Heart right ventricle (tissue), 16 donors: ENCODE measurements around the gene LRRC74A. TPM values are rescaled to one million over a fixed set of nuclear protein-coding genes. Genes with fewer than 3 reads are reported as not detected.

ENCODE experiments used
- ATAC-seq, 8 donors: fragments of 200-7000 bp; cut with Tn5 transposase; one replicate each; pipeline ENCODE4 v1.9.1; 2020; ENCODE audit warnings: mild to moderate bottlenecking in 8 of 8, moderate library complexity in 8 of 8, moderate number of reproducible peaks in 1 of 8
- DNase-seq, 2 donors: peaks; one replicate each; pipeline ENCODE4 v3.0.0-alpha.2; 2020
- H3K27ac ChIP-seq, 10 donors: fragments of 200-600 bp; sonication (generic) in 2 of 10; one replicate each; pipeline versions ENCODE4 v1.5.0 to v1.8.0; 2020 to 2022; ENCODE audit warnings: mild to moderate bottlenecking in 3 of 10
- H3K27me3 ChIP-seq, 7 donors: fragments of 200-600 bp; one replicate each; pipeline ENCODE4 v1.8.0; 2021 to 2022; ENCODE audit warnings: mild to moderate bottlenecking in 2 of 7
- H3K36me3 ChIP-seq, 9 donors: fragments of 200-600 bp; sonication (generic) in 1 of 9; one replicate each; pipeline versions ENCODE4 v1.5.0 to v1.8.0; 2020 to 2022; ENCODE audit warnings: mild to moderate bottlenecking in 2 of 9
- H3K4me1 ChIP-seq, 9 donors: fragments of 200-600 bp; sonication (generic) in 1 of 9; one replicate each; pipeline versions ENCODE4 v1.5.0 to v1.8.0; 2020 to 2022; ENCODE audit warnings: mild to moderate bottlenecking in 4 of 9
- H3K4me3 ChIP-seq, 10 donors: fragments of 200-600 bp; sonication (generic) in 2 of 10; one replicate each; pipeline versions ENCODE4 v1.5.0 to v1.8.0; 2020 to 2022; ENCODE audit warnings: mild to moderate bottlenecking in 7 of 10, moderate library complexity in 2 of 10
- H3K9me3 ChIP-seq, 11 donors: fragments of 200-600 bp in 10 of 11; sonication (generic) in 2 of 11; one replicate each; pipeline versions ENCODE4 v1.5.0 to v1.8.0; 2013 to 2022; ENCODE audit warnings: mild to moderate bottlenecking in 2 of 11, control low read depth in 1 of 11, moderate library complexity in 1 of 11
- WGBS, 2 donors: extraction: QIAGEN DNeasy Blood & Tissue Kit; methylation state at CpG; one replicate each; pipeline ENCODE4 v1.1.7; 2013; ENCODE audit warnings: inconsistent platforms in 1 of 2; 5-methylcytosine and 5-hydroxymethylcytosine counted together
- intact Hi-C, 10 donors: fragments of 100-400 bp; cut with DNase I; formaldehyde crosslinking; loops; one replicate each; pipeline versions ENCODE4 v1.11.1 to v1.14.2; 2022
- polyA plus RNA-seq, 2 donors: library from polyadenylated mRNA; stranded (reverse); fragments of 200-250 nt; gene quantifications; one replicate each; pipeline ENCODE4 v1.2.3, GENCODE V29; 2013
- total RNA-seq, 10 donors: library from RNA; stranded (reverse); fragmentation: NEBNext Ultra II Directional in 3 of 10; extraction: Animal tissue kit (Norgen Biotek cat#: 25700) in 3 of 10; gene quantifications; one replicate each; pipeline versions ENCODE4 v1.2.1 to v1.2.4, GENCODE V29; 2021 to 2023
- TF ChIP-seq, protein P1 (sequence below), 9 donors: fragments of 200-600 bp; sonication (generic) in 2 of 9; IDR thresholded peaks; one replicate each; pipeline versions ENCODE4 v1.5.0 to v1.8.0; 2021 to 2022; ENCODE audit warnings: antibody characterized with exemption in 9 of 9, mild to moderate bottlenecking in 5 of 9, moderate library complexity in 1 of 9
- donor health status: Arrhythmogenic right ventricular cardiomyopathy.
- donor health status: ischemic (EF 13 %, LVEDD 7.1; RV severe dilation, severe dysfunction).
- donor health status: healthy with polysubstance abuse.
- donor health status: DM: no; HTN: yes; CAD: no.
- donor health status: DM: no; HTN: no; CAD: no.
- donor health status: ischemic (EF 25% LVEDD 6.9; RV normal size, moderate dysfunction).
- donor health status: ischemic (EF 25% LVEDD 5.7; RV mildly dilated, moderate dysfunction).
- donor health status: healthy.
- donor health status: DM: yes; HTN: yes; CAD: no.
- donor health status: Ischemic cardiomyopathy.
- donor health status: ischemic (EF 35%, LVEDD 5.7; RV mildly dilated, moderate dysfunction).
- donor health status: nonischemic (EF 11% LVEDD 7.7; RV severe dilation, severe dysfunction).
- donor health status: DM: yes; HTN: yes; CAD: no.
- donor health status: PGD.
- donor health status: ischemic (EF 29% LVEDD 5.4; RV normal size, mild dysfunction).
- donor health status: nonischemic (EF 23%, LVEDD 6.1; RV moderate dilation, normal function).

Gene LRRC74A
- total and polyA plus RNA-seq, 12 donors, result not detected

DNA sequence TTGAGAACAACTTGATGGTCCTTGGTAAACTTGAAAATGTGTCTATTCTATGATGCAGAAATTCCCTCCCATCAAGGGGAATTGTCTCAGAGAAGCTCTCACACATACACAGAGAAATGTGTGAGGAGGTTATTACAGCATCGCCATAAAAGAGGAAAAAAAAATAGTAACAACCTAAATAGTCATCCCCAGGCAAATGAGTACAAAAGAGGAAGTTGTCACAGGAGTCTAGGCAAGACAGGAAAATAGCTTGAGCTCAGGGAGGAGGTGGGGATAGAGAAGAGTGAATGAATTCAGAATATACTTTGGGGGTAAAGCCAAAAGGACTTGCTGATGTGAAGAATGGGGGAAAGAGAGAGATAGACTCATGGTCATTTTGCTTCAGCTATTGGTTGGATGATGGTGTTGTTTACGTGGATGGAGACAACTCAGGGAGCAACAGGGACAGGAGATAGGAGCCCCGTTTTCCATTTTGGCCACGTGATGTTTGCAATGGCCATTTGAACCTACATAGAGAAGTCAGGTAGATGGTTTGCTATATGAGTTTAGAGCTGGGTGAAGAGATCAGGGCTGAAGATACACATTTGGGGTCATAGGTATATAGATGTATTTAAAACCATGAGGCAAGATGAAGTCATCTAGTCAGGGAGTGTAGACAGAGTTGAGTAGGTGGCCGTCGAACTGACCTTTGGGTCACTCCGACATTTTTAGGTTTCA is 20.3 kb downstream of the LRRC74A start:
- Histone ChIP-seq H3K27ac (peak overlapping the region in 4 of 10 donors; percentile 5 to 91 (median 87)), H3K4me3 (no peak overlapping the region), H3K36me3 (no peaks in the 10 kb centered on the region), H3K4me1 (peaks cover 0 to 32% (median 7%) of the 10 kb centered on the region in 9 donors), H3K9me3 (no peaks in the 10 kb centered on the region), H3K27me3 (peaks cover 0 to 8% (median 0%) of the 10 kb centered on the region in 7 donors)
- TF ChIP-seq, protein P1, sequence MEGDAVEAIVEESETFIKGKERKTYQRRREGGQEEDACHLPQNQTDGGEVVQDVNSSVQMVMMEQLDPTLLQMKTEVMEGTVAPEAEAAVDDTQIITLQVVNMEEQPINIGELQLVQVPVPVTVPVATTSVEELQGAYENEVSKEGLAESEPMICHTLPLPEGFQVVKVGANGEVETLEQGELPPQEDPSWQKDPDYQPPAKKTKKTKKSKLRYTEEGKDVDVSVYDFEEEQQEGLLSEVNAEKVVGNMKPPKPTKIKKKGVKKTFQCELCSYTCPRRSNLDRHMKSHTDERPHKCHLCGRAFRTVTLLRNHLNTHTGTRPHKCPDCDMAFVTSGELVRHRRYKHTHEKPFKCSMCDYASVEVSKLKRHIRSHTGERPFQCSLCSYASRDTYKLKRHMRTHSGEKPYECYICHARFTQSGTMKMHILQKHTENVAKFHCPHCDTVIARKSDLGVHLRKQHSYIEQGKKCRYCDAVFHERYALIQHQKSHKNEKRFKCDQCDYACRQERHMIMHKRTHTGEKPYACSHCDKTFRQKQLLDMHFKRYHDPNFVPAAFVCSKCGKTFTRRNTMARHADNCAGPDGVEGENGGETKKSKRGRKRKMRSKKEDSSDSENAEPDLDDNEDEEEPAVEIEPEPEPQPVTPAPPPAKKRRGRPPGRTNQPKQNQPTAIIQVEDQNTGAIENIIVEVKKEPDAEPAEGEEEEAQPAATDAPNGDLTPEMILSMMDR (IDR thresholded peaks at IDR 0.05), result no peak
- no peak for DNase-seq
- ATAC-seq, result no peak
- 77 to 85% methylated on average over 7 of the region's 7 CpGs for WGBS, 2 donors
- intact Hi-C loops, result no loop called here

DNA sequence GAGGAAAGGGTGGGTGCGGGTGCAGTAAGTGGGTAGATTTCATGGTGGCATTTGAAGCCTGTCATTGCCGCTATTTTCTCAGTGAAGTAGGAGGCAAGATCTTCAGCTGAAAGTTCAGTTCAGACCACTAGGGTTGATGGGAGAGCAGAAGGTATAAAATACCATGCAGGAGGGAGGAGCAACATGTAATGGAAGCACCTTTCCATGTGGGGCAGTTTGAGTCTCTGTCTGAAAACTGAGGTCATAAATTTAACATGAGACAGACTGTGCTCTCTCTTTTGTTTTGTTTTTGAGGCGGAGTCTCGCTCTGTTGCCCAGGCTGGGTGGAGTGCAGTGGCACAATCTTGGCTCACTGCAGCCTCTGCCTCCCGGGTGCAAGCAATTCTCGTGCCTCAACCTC is 22.7 kb downstream of the LRRC74A start:
- WGBS, 2 donors, result 87 to 95% methylated on average over 6 of the region's 6 CpGs
- peaks cover 0 to 29% (median 7%) of the 10 kb centered on the region in 9 donors for H3K4me1 ChIP-seq
- H3K9me3 ChIP-seq, result no peaks in the 10 kb centered on the region
- H3K4me3 ChIP-seq, result no peak overlapping the region
- no peaks in the 10 kb centered on the region for H3K36me3 ChIP-seq
- H3K27me3 ChIP-seq, result peaks cover 0 to 3% (median 0%) of the 10 kb centered on the region in 7 donors
- DNase-seq (no peak), ATAC-seq (no peak)
- intact Hi-C loops, result no loop called here
- peak overlapping the region in 1 of 10 donors; percentile 25 for H3K27ac ChIP-seq
- TF ChIP-seq, protein P1 (IDR thresholded peaks at IDR 0.05), result no peak

DNA sequence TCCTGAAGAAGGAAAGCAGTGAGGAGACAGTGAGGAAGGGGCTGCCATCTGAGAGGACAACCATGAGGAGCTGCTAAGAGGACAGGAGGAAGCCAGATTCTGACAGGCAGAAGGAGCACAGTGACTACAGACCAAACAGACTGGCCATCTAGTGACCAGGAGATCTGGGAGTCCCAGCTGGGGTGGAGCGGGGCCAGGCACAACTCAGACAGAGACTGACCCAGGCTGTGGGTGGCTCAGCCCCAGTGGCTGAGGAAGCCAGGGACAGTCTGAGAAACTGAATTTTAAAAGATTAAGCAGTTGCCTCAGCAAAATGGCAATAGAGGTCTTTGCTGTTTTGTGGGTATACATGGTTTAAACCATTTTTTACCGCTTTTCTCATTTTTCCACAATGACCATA is 28.9 kb downstream of the LRRC74A start:
- Histone ChIP-seq H3K9me3 (no peaks in the 10 kb centered on the region), H3K4me3 (no peak overlapping the region), H3K4me1 (peaks cover 0 to 5% (median 0%) of the 10 kb centered on the region in 9 donors), H3K36me3 (no peaks in the 10 kb centered on the region), H3K27ac (peak overlapping the region in 1 of 10 donors; percentile 24), H3K27me3 (no peaks in the 10 kb centered on the region)
- TF ChIP-seq, protein P1 (IDR thresholded peaks at IDR 0.05), result no peak
- ATAC-seq (peak in 4 of 8 donors; percentile 46 to 61 (median 54)), DNase-seq (no peak)
- intact Hi-C loops, result no loop called here
- 93% methylated on average over 2 of the region's 2 CpGs for WGBS, 2 donors

DNA sequence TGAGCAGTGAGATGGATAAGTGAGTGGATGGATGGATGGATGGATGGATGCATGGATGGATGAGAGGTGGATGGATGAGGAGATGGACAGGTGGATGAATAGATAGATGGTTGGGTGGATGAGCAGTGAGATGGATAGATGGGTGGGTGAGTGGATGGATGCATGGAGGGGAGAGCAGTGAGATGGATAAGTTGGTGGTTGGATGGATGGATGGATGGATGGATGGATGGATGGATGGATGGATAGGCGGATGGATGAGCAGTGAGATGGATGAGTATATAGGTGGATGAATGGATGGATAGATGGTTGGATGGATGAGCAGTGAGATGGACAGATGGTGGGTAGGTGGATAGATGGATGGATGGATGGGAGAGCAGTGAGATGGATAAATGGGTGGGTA is 30.6 kb downstream of the LRRC74A start:
- H3K27me3 ChIP-seq, result no peaks in the 10 kb centered on the region
- H3K27ac ChIP-seq, result no peak overlapping the region
- ATAC-seq (no peak), DNase-seq (no peak)
- no peaks in the 10 kb centered on the region for H3K36me3 ChIP-seq
- peaks cover 0 to 12% (median 3%) of the 10 kb centered on the region in 9 donors for H3K4me1 ChIP-seq
- no peaks in the 10 kb centered on the region for H3K9me3 ChIP-seq
- TF ChIP-seq, protein P1 (IDR thresholded peaks at IDR 0.05), result no peak
- intact Hi-C loops, result no loop called here
- H3K4me3 ChIP-seq, result no peak overlapping the region
- 86 to 97% methylated on average over 1 of the region's 1 CpG for WGBS, 2 donors
